OCI-LY3 (cell line): ENCODE data around the gene SRCIN1.

ENCODE experiments used
- CTCF ChIP-seq: fragments of 200-600, 300-600 bp; sonication (generic); IDR thresholded peaks from 2 replicates; pipeline ENCODE4 v1.5.1; 2014; ENCODE audit warnings: antibody characterized with exemption, low read length, low read depth
- EZH2phosphoT487 ChIP-seq: fragments of 200-600 bp; shearing (Covaris generic); IDR thresholded peaks from 2 replicates; pipeline ENCODE4 v1.6.1; 2018; ENCODE audit warnings: antibody characterized with exemption, mixed run types, low read depth

GRCh38 chr17:38584350-38584925 is 21.3 kb downstream of the SRCIN1 start:
- TF ChIP-seq CTCF (peak; percentile 95), EZH2phosphoT487 (no peak)
